Psoas muscle (tissue), 8 donors: ENCODE results near the gene RBFOX2. TPM values are rescaled to one million over a fixed set of nuclear protein-coding genes. Genes with fewer than 3 reads are reported as not detected.

ENCODE experiments used
- ATAC-seq, 4 donors: fragments of 200-7000 bp; cut with Tn5 transposase; one replicate each; pipeline ENCODE4 v1.9.1; 2020; ENCODE audit warnings: moderate library complexity in 3 of 4, mild to moderate bottlenecking in 2 of 4
- DNase-seq, 2 donors: peaks; one replicate each; pipeline ENCODE4 v3.0.0-alpha.2; 2020
- H3K27ac ChIP-seq: fragments of 200-600 bp; one replicate; pipeline ENCODE4 v1.8.0; 2022
- H3K27me3 ChIP-seq, 3 donors: fragments of 200-600 bp in 1 of 3; one replicate each; pipeline versions ENCODE4 v1.6.1 to v1.8.0; 2013 to 2022; ENCODE audit warnings: low read length in 2 of 3, mild to moderate bottlenecking in 2 of 3, moderate library complexity in 1 of 3; ENCODE audit not compliant: insufficient read depth in 3 of 3
- H3K36me3 ChIP-seq, 2 donors: fragments of 200-600 bp in 1 of 2; one replicate each; pipeline versions ENCODE4 v1.6.1 to v1.8.0; 2013 to 2022; ENCODE audit warnings: low read depth in 1 of 2, mild to moderate bottlenecking in 1 of 2, moderate library complexity in 1 of 2; ENCODE audit not compliant: insufficient read depth in 1 of 2
- H3K4me1 ChIP-seq: fragments of 200-600 bp; one replicate; pipeline ENCODE4 v1.8.0; 2022
- H3K4me3 ChIP-seq: fragments of 200-600 bp; one replicate; pipeline ENCODE4 v1.8.0; 2022; ENCODE audit warnings: mild to moderate bottlenecking
- H3K9me3 ChIP-seq: fragments of 200-600 bp; one replicate; pipeline ENCODE4 v1.8.0; 2022
- WGBS, 3 donors: extraction: QIAGEN DNeasy Blood & Tissue Kit; methylation state at CpG; one replicate each; pipeline versions ENCODE4 v1.1.6 to v1.1.7; 2013; 5-methylcytosine and 5-hydroxymethylcytosine counted together
- intact Hi-C, 2 donors: fragments of 100-400 bp; cut with DNase I; formaldehyde crosslinking; loops; one replicate each; pipeline versions ENCODE4 v1.11.0 to v1.14.2; 2022
- polyA plus RNA-seq, 3 donors: library from polyadenylated mRNA; stranded (reverse); fragments of 200-250 nt; gene quantifications; one replicate each; pipeline ENCODE4 v1.2.3, GENCODE V29; 2013
- total RNA-seq, 4 donors: library from RNA; stranded (reverse); fragmentation: NEBNext Ultra II Directional in 2 of 4; extraction: Animal tissue kit (Norgen Biotek cat#: 25700) in 2 of 4; gene quantifications; one replicate each; pipeline versions ENCODE4 v1.2.1 to v1.2.4, GENCODE V29; 2021 to 2023
- TF ChIP-seq, protein P1 (sequence below): fragments of 200-600 bp; IDR thresholded peaks from one replicate; pipeline ENCODE4 v1.8.0; 2022; ENCODE audit warnings: antibody characterized with exemption
- donor health status: healthy with polysubstance abuse.
- donor health status: DM: no; HTN: no; CAD: no; lungs with moderate emphysema.
- donor health status: Bipolar disorder and iron deficiency.
- donor health status: healthy.
- donor health status: DM: yes; HTN: yes; CAD: no.
- donor health status: DM: no; HTN: no; CAD: no.
- donor health status: DM: no; HTN: no; CAD: no.
- donor health status: DM: yes; HTN: yes; CAD: no.

The RBFOX2 gene
- total and polyA plus RNA-seq, 7 donors, result 7.7 to 50.4 (median 28.4) TPM

DNA sequence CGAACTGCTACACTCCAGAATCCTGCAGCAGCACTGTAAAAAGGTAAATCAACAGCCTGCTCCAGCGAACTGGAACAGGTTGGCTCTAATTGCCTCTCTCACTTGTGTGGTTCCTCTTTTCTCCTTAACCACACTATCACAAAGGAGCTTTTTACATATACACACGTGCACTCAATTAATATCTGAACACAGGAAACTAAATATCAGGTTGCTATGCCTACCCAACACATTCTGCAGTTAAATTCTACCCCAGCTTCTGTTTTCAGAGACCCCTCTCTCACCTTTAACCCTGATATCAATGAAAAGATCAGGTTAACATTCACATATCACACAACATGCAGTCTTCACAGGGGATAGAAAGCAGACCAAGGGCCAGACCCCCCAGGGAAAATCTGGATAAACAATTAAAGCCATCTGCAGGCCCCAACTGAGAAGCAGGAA lies 11.0 kb downstream of the RBFOX2 start:
- H3K36me3 ChIP-seq, result no peaks in the 10 kb centered on the region
- intact Hi-C loops, result no loop called here
- no peak overlapping the region for H3K27ac ChIP-seq
- H3K27me3 ChIP-seq, result no peaks in the 10 kb centered on the region
- ATAC-seq, result no peak
- TF ChIP-seq, protein P1, sequence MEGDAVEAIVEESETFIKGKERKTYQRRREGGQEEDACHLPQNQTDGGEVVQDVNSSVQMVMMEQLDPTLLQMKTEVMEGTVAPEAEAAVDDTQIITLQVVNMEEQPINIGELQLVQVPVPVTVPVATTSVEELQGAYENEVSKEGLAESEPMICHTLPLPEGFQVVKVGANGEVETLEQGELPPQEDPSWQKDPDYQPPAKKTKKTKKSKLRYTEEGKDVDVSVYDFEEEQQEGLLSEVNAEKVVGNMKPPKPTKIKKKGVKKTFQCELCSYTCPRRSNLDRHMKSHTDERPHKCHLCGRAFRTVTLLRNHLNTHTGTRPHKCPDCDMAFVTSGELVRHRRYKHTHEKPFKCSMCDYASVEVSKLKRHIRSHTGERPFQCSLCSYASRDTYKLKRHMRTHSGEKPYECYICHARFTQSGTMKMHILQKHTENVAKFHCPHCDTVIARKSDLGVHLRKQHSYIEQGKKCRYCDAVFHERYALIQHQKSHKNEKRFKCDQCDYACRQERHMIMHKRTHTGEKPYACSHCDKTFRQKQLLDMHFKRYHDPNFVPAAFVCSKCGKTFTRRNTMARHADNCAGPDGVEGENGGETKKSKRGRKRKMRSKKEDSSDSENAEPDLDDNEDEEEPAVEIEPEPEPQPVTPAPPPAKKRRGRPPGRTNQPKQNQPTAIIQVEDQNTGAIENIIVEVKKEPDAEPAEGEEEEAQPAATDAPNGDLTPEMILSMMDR, result no peak
- 67 to 71% (median 67%) methylated on average over 3 of the region's 3 CpGs for WGBS, 3 donors
- no peaks in the 10 kb centered on the region for H3K9me3 ChIP-seq
- DNase-seq, result no peak
- H3K4me3 ChIP-seq, result no peak overlapping the region
- peaks cover 44% of the 10 kb centered on the region for H3K4me1 ChIP-seq

DNA sequence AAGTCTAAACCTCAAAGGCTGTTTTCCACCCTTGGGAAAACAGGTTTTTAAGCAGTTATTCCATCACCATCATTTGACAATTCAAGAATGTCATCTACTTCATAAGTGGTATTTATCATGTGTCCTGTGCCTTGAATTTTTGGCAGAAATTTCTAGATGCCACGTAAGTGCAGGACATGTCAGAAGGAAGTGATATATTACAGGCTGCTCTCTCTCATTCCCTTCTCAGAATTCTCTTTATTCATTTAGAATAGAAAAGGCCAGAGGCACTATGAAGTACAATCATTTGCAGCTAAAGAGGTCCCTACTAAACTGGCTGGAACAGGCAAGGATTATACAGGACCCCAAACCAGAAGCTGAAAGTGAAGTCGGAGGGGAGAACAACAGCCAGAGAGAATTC lies 11.9 kb downstream of the RBFOX2 start:
- H3K4me1 ChIP-seq, result peaks cover 34% of the 10 kb centered on the region
- no peaks in the 10 kb centered on the region for H3K9me3 ChIP-seq
- intact Hi-C loops, result no loop called here
- no peaks in the 10 kb centered on the region for H3K27me3 ChIP-seq
- TF ChIP-seq, protein P1, result no peak
- H3K4me3 ChIP-seq, result no peak overlapping the region
- H3K27ac ChIP-seq, result no peak overlapping the region
- no peak for ATAC-seq
- 19 to 43% (median 37%) methylated on average over 2 of the region's 2 CpGs for WGBS, 3 donors
- DNase-seq, result no peak
- H3K36me3 ChIP-seq, result no peaks in the 10 kb centered on the region

DNA sequence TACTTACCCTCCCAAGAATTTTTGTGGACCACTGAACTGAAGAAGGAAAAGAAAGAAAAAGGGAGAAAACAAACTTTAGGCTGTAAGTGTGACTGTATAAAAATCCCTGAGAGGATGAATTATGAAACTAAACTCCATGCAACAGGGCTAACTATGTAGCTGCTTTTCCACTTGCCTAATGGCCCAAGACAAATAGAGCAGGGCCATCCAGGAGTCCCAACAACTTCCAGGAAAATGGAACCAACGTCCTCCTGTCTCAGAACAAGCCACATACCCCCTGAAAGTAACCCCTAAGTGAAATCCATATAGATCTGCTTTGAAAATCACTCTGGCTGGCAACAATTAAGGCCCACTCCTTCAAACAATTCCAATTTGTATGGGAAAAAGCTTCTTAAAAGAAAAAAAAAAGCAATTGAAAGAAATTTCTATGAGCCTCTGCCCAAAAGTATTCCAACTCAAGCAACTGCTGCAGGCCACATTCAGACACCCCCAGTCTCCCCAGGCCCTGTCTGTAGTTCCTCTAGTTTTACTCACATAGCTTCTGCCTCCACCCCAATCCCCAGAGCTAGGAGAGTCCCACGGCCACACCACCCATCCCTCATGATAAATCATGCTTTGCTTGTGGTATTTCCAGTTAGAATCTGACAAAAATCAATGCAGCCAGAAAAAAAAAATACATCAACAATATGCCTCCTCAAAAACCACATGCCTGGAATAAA lies 12.7 kb downstream of the RBFOX2 start:
- no peak overlapping the region for H3K27ac ChIP-seq
- WGBS, 3 donors, result 46 to 65% (median 48%) methylated on average over 2 of the region's 2 CpGs
- peaks cover 35% of the 10 kb centered on the region for H3K4me1 ChIP-seq
- TF ChIP-seq, protein P1, result no peak
- H3K4me3 ChIP-seq, result no peak overlapping the region
- H3K27me3 ChIP-seq, result no peaks in the 10 kb centered on the region
- no peak for ATAC-seq
- intact Hi-C loops, result no loop called here
- H3K36me3 ChIP-seq, result no peaks in the 10 kb centered on the region
- DNase-seq, result no peak
- H3K9me3 ChIP-seq, result no peaks in the 10 kb centered on the region

DNA sequence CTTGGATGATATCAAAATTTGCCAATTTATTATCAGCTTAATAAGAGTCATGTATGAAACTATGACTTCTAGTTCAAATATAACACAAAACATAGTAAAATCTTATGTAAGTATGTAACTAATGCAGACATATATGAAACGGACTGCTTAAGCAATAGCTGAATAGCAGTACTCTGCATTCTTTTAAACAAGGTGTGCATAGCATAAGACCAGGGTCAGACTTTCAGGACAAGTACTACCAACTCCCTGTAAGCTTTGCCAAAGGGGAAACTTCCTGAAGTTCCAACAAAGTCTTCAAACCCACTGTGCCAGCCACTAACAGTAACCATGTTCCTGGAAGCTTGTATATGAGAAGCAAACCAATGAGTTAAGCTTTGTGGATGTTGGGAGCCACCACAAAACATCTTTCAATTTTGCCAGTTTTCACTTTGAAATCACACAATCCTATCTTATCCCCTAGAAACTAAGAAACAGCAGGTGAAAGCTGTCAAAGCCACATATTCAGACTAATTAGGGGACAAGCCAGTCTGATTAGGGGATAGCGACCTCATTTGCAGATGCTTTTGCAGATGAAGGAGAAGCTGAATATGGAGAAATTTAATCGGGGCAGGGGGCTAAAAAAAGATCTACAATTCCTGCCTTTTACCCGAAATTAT lies 13.3 kb downstream of the RBFOX2 start:
- Histone ChIP-seq H3K27ac (no peak overlapping the region), H3K9me3 (no peaks in the 10 kb centered on the region), H3K4me1 (peaks cover 40% of the 10 kb centered on the region), H3K36me3 (no peaks in the 10 kb centered on the region), H3K4me3 (no peak overlapping the region), H3K27me3 (no peaks in the 10 kb centered on the region)
- intact Hi-C loops, result no loop called here
- DNase-seq (no peak), ATAC-seq (no peak)
- 50 to 63% (median 51%) methylated on average over 4 of the region's 4 CpGs for WGBS, 3 donors
- TF ChIP-seq, protein P1, result no peak
